Suppressor macrophage treated with lipopolysaccharide for 1 hour (primary cell): Measurements from ENCODE around the gene PCNX3.

Experiments used
- DNase-seq, 3 donors: peaks; one replicate each; pipeline ENCODE4 v3.0.0-alpha.2; 2020 to 2022

PCNX3 gene

GRCh38 chr11:65580756-65581155 is 34.8 kb upstream of the PCNX3 start:
- DNase-seq = no peak

GRCh38 chr11:65581928-65582327 is 33.6 kb upstream of the PCNX3 start:
- no peak for DNase-seq

GRCh38 chr11:65583589-65583988 is 32.0 kb upstream of the PCNX3 start:
- DNase-seq = no peak

- DNase-seq = no peak
These were observed 31.5 kb upstream of the PCNX3 start for GRCh38 chr11:65584106-65584505.

- no peak for DNase-seq
These were observed 30.8 kb upstream of the PCNX3 start for GRCh38 chr11:65584723-65585171.

- no peak for DNase-seq
These were observed 30.0 kb upstream of the PCNX3 start for GRCh38 chr11:65585396-65586246.

GRCh38 chr11:65586247-65586630 is 29.3 kb upstream of the PCNX3 start:
- DNase-seq = no peak

- peak in 2 of 3 donors; percentile 49 to 50 for DNase-seq
These were observed 28.9 kb upstream of the PCNX3 start for GRCh38 chr11:65586676-65587075.

GRCh38 chr11:65588199-65589054 is 27.1 kb upstream of the PCNX3 start:
- peak; percentile 75 to 80 (median 75) for DNase-seq

- DNase-seq = no peak
These were observed 25.9 kb upstream of the PCNX3 start for GRCh38 chr11:65589444-65590239.

- no peak for DNase-seq
These were observed 25.3 kb upstream of the PCNX3 start for GRCh38 chr11:65590240-65590738.

GRCh38 chr11:65591939-65592857 is 23.4 kb upstream of the PCNX3 start:
- no peak for DNase-seq

GRCh38 chr11:65592858-65593517 is 22.6 kb upstream of the PCNX3 start:
- DNase-seq = no peak

GRCh38 chr11:65593518-65594414 is 21.8 kb upstream of the PCNX3 start:
- DNase-seq = peak; percentile 56 to 74 (median 63)

GRCh38 chr11:65595131-65595530 is 20.4 kb upstream of the PCNX3 start:
- no peak for DNase-seq

GRCh38 chr11:65595543-65596281 is 19.9 kb upstream of the PCNX3 start, which contains the start of gene KCNK7:
Gene KCNK7 (minus strand): TSS chr11:65595800. CDS start chr11:65595772, 28 bp downstream.
- DNase-seq = no peak

- DNase-seq = no peak
These were observed 19.1 kb upstream of the PCNX3 start for GRCh38 chr11:65596520-65596919.

- no peak for DNase-seq
These were observed 17.3 kb upstream of the PCNX3 start for GRCh38 chr11:65598258-65598699.
